ENCODE data around the gene SEMA3B.

SEMA3B gene

GRCh38 chr3:50256978-50257890 is 11.7 kb upstream of the SEMA3B start:
- peaks cover 4% of the 10 kb centered on the region; the same call in 1 of the 2 replicates for H3F3A ChIP-seq (ENCODE audit: low read depth)
- no peaks in the 10 kb centered on the region for H3K9me2 ChIP-seq (replicated peaks; ENCODE audit: low read depth, low read length)
- no peak overlapping the region for H2AFZ ChIP-seq (ENCODE audit: low read length)
- peak; percentile 80 for TF ChIP-seq CTCF (conservative IDR thresholded peaks at IDR 0.05; ENCODE audit: low read length)
- TF ChIP-seq EZH2phosphoT487 (IDR thresholded peaks at IDR 0.05; ENCODE audit: borderline replicate concordance) = no peak
- peaks cover 16% of the 10 kb centered on the region for H4K20me1 ChIP-seq (ENCODE audit: insufficient read depth, low read length, poor library complexity, severe bottlenecking)
- no peak overlapping the region for H3K4me2 ChIP-seq (ENCODE audit: low read depth, low read length, poor library complexity, severe bottlenecking)
- no peaks in the 10 kb centered on the region for H3K27me3 ChIP-seq (ENCODE audit: insufficient read depth, low read length, poor library complexity, severe bottlenecking)
- H3K9me3 ChIP-seq (ENCODE audit: insufficient read depth, low read depth, low read length) = no peaks in the 10 kb centered on the region
- H3K36me3 ChIP-seq (ENCODE audit: insufficient read depth, low read length) = peaks cover 70% of the 10 kb centered on the region; the same call in 1 of the 2 replicates
- H3K79me2 ChIP-seq (ENCODE audit: insufficient read depth, low read length) = peaks cover 26% of the 10 kb centered on the region
- no peak overlapping the region for H3K4me3 ChIP-seq (ENCODE audit: low read length, poor library complexity, severe bottlenecking)
- H3K9ac ChIP-seq (ENCODE audit: low read depth, low read length, poor library complexity, severe bottlenecking) = no peak overlapping the region
- H3K4me1 ChIP-seq (ENCODE audit: insufficient read depth, low read length, poor library complexity, severe bottlenecking) = peaks cover 13% of the 10 kb centered on the region

- Histone ChIP-seq H3K27me3 (ENCODE audit: insufficient read depth, low read length, poor library complexity, severe bottlenecking) (no peaks in the 10 kb centered on the region), H2AFZ (ENCODE audit: low read length) (no peak overlapping the region), H3K9ac (ENCODE audit: low read depth, low read length, poor library complexity, severe bottlenecking) (no peak overlapping the region), H3K4me3 (ENCODE audit: low read length, poor library complexity, severe bottlenecking) (no peak overlapping the region), H3K9me2 (replicated peaks; ENCODE audit: low read depth, low read length) (no peaks in the 10 kb centered on the region), H3K4me2 (ENCODE audit: low read depth, low read length, poor library complexity, severe bottlenecking) (no peak overlapping the region), H3K79me2 (ENCODE audit: insufficient read depth, low read length) (peaks cover 19% of the 10 kb centered on the region; the same call in 1 of the 2 replicates), H3F3A (ENCODE audit: low read depth) (peaks cover 4% of the 10 kb centered on the region; the same call in 1 of the 2 replicates), H3K4me1 (ENCODE audit: insufficient read depth, low read length, poor library complexity, severe bottlenecking) (peaks cover 13% of the 10 kb centered on the region), H3K9me3 (ENCODE audit: insufficient read depth, low read depth, low read length) (no peaks in the 10 kb centered on the region), H3K36me3 (ENCODE audit: insufficient read depth, low read length) (peaks cover 61% of the 10 kb centered on the region; the same call in 1 of the 2 replicates), H4K20me1 (ENCODE audit: insufficient read depth, low read length, poor library complexity, severe bottlenecking) (peaks cover 14% of the 10 kb centered on the region)
- TF ChIP-seq CTCF (conservative IDR thresholded peaks at IDR 0.05; ENCODE audit: low read length) (no peak), EZH2phosphoT487 (IDR thresholded peaks at IDR 0.05; ENCODE audit: borderline replicate concordance) (no peak)
These were observed 10.8 kb upstream of the SEMA3B start for GRCh38 chr3:50258029-50258680.

- Histone ChIP-seq H3K36me3 (ENCODE audit: insufficient read depth, low read length) (peaks cover 53% of the 10 kb centered on the region; the same call in 1 of the 2 replicates), H3K9me3 (ENCODE audit: insufficient read depth, low read depth, low read length) (no peaks in the 10 kb centered on the region), H3K9ac (ENCODE audit: low read depth, low read length, poor library complexity, severe bottlenecking) (no peak overlapping the region), H3K79me2 (ENCODE audit: insufficient read depth, low read length) (peaks cover 18% of the 10 kb centered on the region; the same call in 1 of the 2 replicates), H3K4me2 (ENCODE audit: low read depth, low read length, poor library complexity, severe bottlenecking) (no peak overlapping the region), H3K4me1 (ENCODE audit: insufficient read depth, low read length, poor library complexity, severe bottlenecking) (peaks cover 13% of the 10 kb centered on the region), H3K27me3 (ENCODE audit: insufficient read depth, low read length, poor library complexity, severe bottlenecking) (no peaks in the 10 kb centered on the region), H4K20me1 (ENCODE audit: insufficient read depth, low read length, poor library complexity, severe bottlenecking) (peaks cover 9% of the 10 kb centered on the region), H3K4me3 (ENCODE audit: low read length, poor library complexity, severe bottlenecking) (no peak overlapping the region), H2AFZ (ENCODE audit: low read length) (no peak overlapping the region), H3F3A (ENCODE audit: low read depth) (peaks cover 4% of the 10 kb centered on the region; the same call in 1 of the 2 replicates), H3K9me2 (replicated peaks; ENCODE audit: low read depth, low read length) (no peaks in the 10 kb centered on the region)
- TF ChIP-seq EZH2phosphoT487 (IDR thresholded peaks at IDR 0.05; ENCODE audit: borderline replicate concordance) (no peak), CTCF (conservative IDR thresholded peaks at IDR 0.05; ENCODE audit: low read length) (no peak)
These were observed 10.0 kb upstream of the SEMA3B start for GRCh38 chr3:50258979-50259378.
